Tibial artery (tissue), 4 donors: ENCODE measurements around the gene MPEG1.

Experiments
- DNase-seq, 2 donors: peaks; one replicate each; pipeline ENCODE4 v3.0.0-alpha.2; 2019
- H3K27ac ChIP-seq, 2 donors: fragments of 200-600 bp; sonication (generic) in 1 of 2; 1 replicate in 1 of 2; 2 replicates in 1 of 2; pipeline ENCODE4 v1.5.1; 2018 to 2019; ENCODE audit warnings: mild to moderate bottlenecking in 1 of 2
- H3K27me3 ChIP-seq, 2 donors: fragments of 200-600 bp; sonication (generic) in 1 of 2; one replicate each; pipeline versions ENCODE4 v1.5.1 to v1.6.0; 2016 to 2019
- H3K36me3 ChIP-seq, 3 donors: fragments of 200-600 bp; sonication (generic) in 2 of 3; one replicate each; pipeline ENCODE4 v1.5.1; 2016 to 2019; ENCODE audit warnings: mild to moderate bottlenecking in 2 of 3
- H3K4me1 ChIP-seq, 4 donors: fragments of 200-600 bp; sonication (generic) in 2 of 4; 1 replicate in 3 of 4; 2 replicates in 1 of 4; pipeline ENCODE4 v1.5.1; 2016 to 2019
- H3K4me3 ChIP-seq, 2 donors: fragments of 200-600 bp; sonication (generic) in 1 of 2; 1 replicate in 1 of 2; 2 replicates in 1 of 2; pipeline ENCODE4 v1.5.1; 2018 to 2019; ENCODE audit warnings: mild to moderate bottlenecking in 2 of 2
- H3K9me3 ChIP-seq, 3 donors: fragments of 200-600 bp; sonication (generic) in 1 of 3; one replicate each; pipeline ENCODE4 v1.5.1; 2016 to 2019
- intact Hi-C: fragments of 100-400 bp; cut with DNase I; formaldehyde crosslinking; loops from one replicate; pipeline ENCODE4 v1.15.0; 2023; ENCODE audit warnings: low total_unique reads
- TF ChIP-seq, protein P1 (sequence below), 2 experiments: fragments of 200-600 bp in 1 of 2; fragments of 450-650 bp in 1 of 2; IDR thresholded peaks; one replicate each; pipeline ENCODE4 v1.5.1; 2017 to 2019; ENCODE audit warnings: antibody characterized with exemption in 2 of 2, mild to moderate bottlenecking in 1 of 2, moderate library complexity in 1 of 2

The MPEG1 gene

DNA sequence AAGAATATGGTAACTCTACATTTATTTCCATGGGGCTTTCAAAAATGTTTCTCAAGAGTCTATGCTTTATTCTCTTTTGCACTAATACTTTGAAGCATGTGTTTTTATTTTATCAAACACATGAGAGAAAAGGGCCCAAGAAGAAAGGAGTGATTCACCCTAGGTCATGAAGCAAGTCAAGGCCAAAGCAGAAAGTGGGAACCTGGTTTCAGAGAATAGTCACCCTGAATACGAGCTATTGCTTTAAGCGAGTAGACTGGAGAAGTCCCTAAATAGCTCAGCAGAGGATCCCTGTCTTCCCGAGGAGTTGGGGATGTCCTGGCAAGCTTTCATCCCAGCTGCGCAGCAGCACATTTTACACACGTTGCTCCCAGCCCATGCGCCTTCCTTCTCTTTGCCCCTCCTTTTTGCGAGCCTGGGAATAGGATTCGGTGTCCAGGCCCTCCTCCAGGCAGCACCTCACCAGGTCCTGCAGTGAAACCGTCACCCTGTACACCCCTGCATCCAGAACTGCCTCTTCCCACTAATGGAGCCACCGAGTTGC, 19.1 kb downstream of the MPEG1 start:
- intact Hi-C loops = no loop called here
- no peaks in the 10 kb centered on the region for H3K27me3 ChIP-seq
- H3K9me3 ChIP-seq = no peaks in the 10 kb centered on the region
- no peak overlapping the region for H3K4me3 ChIP-seq
- TF ChIP-seq, protein P1, sequence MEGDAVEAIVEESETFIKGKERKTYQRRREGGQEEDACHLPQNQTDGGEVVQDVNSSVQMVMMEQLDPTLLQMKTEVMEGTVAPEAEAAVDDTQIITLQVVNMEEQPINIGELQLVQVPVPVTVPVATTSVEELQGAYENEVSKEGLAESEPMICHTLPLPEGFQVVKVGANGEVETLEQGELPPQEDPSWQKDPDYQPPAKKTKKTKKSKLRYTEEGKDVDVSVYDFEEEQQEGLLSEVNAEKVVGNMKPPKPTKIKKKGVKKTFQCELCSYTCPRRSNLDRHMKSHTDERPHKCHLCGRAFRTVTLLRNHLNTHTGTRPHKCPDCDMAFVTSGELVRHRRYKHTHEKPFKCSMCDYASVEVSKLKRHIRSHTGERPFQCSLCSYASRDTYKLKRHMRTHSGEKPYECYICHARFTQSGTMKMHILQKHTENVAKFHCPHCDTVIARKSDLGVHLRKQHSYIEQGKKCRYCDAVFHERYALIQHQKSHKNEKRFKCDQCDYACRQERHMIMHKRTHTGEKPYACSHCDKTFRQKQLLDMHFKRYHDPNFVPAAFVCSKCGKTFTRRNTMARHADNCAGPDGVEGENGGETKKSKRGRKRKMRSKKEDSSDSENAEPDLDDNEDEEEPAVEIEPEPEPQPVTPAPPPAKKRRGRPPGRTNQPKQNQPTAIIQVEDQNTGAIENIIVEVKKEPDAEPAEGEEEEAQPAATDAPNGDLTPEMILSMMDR (IDR thresholded peaks at IDR 0.05) = no peak
- no peak for DNase-seq
- peaks cover 0 to 42% (median 0%) of the 10 kb centered on the region in 3 donors for H3K36me3 ChIP-seq
- H3K27ac ChIP-seq = no peak overlapping the region
- peaks cover 0 to 13% (median 11%) of the 10 kb centered on the region in 4 donors for H3K4me1 ChIP-seq

DNA sequence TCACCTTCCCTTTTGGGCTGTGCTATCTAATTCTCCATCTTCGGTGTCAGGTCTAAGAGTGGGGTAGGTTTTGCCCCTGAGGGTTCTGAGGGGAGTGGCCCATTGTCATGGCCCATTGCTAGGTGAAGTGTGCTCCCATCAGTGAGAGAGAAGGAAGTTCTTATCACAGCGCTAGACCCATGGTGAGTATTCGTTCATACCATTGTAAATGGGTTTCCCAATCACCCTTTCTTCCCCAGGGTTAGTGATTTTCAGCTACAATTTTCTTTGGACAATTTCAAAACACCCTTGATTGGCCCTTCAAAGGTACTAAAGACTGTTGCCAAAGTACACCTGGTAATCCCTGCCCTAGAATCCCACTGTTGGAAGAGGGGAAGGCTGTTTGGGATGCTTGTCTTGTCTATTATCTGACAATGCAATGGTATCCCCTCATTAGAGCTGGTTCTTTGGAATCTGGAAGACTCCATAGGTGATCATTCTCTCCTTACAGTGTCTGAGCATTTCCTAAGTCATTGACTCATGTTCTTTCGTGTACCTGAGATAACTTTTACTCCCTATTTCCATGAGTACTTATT, 20.2 kb downstream of the MPEG1 start:
- H3K36me3 ChIP-seq = peaks cover 0 to 42% (median 0%) of the 10 kb centered on the region in 3 donors
- peaks cover 0 to 3% (median under 1%) of the 10 kb centered on the region in 4 donors for H3K4me1 ChIP-seq
- H3K4me3 ChIP-seq = no peak overlapping the region
- intact Hi-C loops = no loop called here
- TF ChIP-seq, protein P1 (IDR thresholded peaks at IDR 0.05) = no peak
- H3K27me3 ChIP-seq = no peaks in the 10 kb centered on the region
- no peak for DNase-seq
- H3K27ac ChIP-seq = no peak overlapping the region
- H3K9me3 ChIP-seq = no peaks in the 10 kb centered on the region

DNA sequence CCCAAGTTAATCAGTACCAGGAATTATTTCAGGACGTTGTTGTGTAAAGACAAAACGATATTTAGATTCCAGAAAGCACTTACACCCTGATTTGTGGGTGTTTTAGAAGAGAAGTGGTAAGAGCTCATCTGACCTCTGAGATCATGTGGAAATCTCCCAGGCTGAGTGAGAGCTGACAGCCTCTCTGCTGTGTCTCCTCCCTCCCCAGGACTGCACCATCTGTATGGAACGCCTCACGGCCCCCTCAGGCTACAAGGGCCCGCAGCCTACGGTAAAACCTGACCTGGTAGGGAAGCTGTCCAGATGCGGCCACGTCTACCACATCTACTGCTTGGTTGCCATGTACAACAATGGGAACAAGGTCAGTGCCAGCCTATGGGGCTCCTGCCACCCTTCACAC, 20.8 kb downstream of the MPEG1 start:
- peaks cover 0 to 42% (median 0%) of the 10 kb centered on the region in 3 donors for H3K36me3 ChIP-seq
- H3K27ac ChIP-seq = no peak overlapping the region
- H3K9me3 ChIP-seq = no peaks in the 10 kb centered on the region
- no peak overlapping the region for H3K4me3 ChIP-seq
- TF ChIP-seq, protein P1 (IDR thresholded peaks at IDR 0.05) = no peak
- H3K4me1 ChIP-seq = no peaks in the 10 kb centered on the region
- H3K27me3 ChIP-seq = no peaks in the 10 kb centered on the region
- intact Hi-C loops = no loop called here
- no peak for DNase-seq

- Histone ChIP-seq H3K4me1 (peaks cover 0 to 4% (median 0%) of the 10 kb centered on the region in 4 donors), H3K36me3 (peaks cover 0 to 42% (median 0%) of the 10 kb centered on the region in 3 donors), H3K4me3 (no peak overlapping the region), H3K27me3 (no peaks in the 10 kb centered on the region), H3K27ac (no peak overlapping the region), H3K9me3 (no peaks in the 10 kb centered on the region)
- no peak for DNase-seq
- intact Hi-C loops = no loop called here
- TF ChIP-seq, protein P1 (IDR thresholded peaks at IDR 0.05) = no peak
These were observed 21.6 kb downstream of the MPEG1 start for GRCh38 chr11:59191095-59191494.

DNA sequence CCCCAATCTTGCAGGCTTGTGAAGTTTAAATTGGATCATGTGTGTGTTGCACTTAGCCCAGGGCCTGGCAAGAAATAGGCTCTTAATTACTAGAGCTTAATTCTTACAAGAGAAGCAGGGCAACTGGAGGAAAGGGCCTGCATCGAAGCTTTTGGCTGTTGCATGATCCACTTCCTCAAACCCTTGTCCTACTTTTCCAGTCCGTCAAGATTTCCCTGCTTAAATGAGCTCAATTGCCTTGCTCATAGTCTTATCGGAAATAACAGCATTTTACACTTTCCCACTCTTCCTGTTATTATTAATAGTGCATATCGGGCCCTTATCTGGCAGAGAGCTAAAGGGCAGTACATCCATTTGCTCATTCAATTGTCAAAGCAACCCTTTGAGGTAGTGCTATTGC, 22.7 kb downstream of the MPEG1 start:
- Histone ChIP-seq H3K27me3 (no peaks in the 10 kb centered on the region), H3K4me3 (no peak overlapping the region), H3K36me3 (peaks cover 0 to 42% (median 0%) of the 10 kb centered on the region in 3 donors), H3K27ac (no peak overlapping the region), H3K9me3 (no peaks in the 10 kb centered on the region), H3K4me1 (peaks cover 0 to 4% (median 0%) of the 10 kb centered on the region in 4 donors)
- no peak for DNase-seq
- intact Hi-C loops = no loop called here
- TF ChIP-seq, protein P1 (IDR thresholded peaks at IDR 0.05) = no peak
